NCI-H1417 treated with DMSO at 0.1 percent for 48 hours (cell line): ENCODE measurements around the gene UBE2K.
"Not testable (repeated sequence)": the region's sequence is repeated elsewhere in the genome, so short reads cannot be mapped to it uniquely, and the experiment has no call there.

Source experiments
- DNase-seq: peaks from one replicate; lab custom pipeline; 2025; lab: John Stamatoyannopoulos, UW

Gene UBE2K

DNA sequence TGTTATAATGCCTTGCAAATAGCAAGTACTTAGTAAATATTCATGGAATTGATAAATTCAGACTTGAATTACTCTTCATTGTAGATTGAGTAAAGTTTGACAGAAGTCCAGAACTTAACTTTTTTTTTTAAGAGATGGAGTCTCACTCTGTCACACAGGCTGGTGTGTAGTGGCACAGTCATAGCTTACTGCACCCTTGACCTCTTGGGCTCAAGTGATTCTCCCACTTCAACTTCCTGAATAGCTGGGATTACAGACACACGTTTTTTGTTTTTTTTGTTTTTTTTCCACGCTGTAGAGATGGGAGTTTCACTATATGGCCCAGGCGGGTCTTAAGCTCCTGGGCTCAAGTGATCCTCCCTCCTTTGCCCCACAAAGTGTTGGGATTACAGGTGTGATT lies 32.1 kb downstream of the UBE2K start:
- DNase-seq: no peak

DNA sequence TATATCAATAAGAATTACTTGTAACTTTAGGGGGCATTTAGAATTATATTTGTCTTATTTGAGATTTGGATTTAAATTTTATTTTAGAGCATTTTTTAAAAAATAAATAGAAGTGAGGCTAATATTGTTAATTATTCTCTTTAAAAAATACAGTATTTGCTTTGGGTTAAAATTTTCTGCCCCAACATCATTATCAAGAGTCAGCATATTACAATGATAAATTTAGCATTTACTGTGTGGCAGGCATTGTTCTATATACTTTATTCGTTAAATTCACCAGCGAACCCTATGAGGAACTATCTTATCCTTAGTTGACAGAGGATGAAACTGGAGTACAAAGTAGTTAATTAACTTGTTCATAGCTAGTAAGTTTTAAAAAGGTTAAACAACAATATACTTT lies 34.0 kb downstream of the UBE2K start:
- no peak for DNase-seq

DNA sequence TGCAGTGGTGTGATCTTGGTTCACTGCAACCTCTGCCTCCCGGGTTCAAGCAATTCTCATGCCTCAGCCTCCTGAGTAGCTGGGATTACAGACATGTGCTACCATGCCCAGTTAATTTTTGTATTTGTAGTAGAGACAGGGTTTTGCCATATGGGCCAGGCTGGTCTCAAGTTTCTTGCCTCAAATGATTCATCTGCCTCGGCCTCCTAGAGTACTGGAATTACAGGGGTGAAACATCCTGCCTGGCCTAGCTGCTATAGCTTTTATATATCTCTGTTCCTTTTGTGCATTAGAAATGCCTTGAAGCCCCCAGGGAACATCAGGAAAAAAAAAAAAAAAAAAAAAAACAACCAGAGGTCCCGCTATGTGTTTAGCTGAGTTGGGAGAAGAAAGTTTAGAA lies 34.8 kb downstream of the UBE2K start:
- no peak for DNase-seq

DNA sequence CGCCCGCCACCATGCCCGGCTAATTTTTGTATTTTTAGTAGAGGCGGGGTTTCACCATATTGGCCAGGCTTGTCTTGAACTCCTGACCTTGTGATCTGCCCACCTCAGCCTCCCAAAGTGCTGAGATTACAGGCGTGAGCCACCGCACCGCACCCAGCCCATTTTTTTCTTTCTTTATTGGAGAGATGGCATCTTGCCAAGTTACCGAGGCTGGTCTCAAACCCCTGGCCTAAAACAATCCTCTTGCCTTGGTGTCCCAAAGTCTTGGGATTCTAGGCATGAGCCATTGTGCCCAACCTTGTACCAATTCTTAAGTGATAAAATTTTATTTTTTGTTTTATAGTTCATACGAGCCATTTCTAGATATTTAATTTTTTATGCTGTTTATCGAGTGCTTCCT lies 41.7 kb downstream of the UBE2K start:
- not testable (repeated sequence) for DNase-seq

DNA sequence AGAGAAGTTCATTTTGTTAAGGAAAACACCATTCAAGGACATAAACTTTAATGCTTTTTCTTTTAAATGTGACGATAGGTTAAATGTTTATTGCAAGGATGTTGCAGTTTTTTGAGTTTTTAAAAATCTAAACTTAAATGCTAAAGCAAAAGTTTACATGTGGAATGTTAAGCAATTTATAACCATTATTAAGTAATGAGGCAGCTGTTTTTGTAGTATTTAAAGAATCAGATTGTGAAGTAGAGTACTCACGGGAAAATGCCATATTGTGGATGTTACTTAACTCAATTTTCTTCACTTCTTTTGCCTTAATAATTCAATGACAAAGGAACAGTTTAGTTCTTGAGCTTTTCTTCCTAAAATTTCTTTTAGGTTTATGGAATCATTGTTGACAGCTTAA lies 43.5 kb downstream of the UBE2K start:
- no peak for DNase-seq

DNA sequence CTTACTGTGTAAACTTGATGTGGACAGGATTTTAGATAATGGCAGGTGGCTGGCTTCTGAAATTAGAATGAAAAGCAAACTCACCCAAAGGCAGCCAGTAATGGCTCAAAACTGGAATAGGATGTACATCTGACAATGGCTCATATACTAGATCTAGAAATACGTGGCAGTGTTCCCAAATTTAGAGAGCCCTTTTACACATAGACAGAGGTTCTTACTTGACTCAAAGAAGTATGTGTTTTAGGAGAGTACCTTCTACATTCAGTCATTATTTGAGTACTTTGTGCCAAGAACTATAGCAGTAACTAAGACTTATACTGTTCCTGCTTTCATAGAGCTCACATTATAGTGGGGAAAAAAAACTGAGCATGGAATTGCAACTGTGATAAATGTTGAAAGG lies 48.0 kb downstream of the UBE2K start:
- no peak for DNase-seq

DNA sequence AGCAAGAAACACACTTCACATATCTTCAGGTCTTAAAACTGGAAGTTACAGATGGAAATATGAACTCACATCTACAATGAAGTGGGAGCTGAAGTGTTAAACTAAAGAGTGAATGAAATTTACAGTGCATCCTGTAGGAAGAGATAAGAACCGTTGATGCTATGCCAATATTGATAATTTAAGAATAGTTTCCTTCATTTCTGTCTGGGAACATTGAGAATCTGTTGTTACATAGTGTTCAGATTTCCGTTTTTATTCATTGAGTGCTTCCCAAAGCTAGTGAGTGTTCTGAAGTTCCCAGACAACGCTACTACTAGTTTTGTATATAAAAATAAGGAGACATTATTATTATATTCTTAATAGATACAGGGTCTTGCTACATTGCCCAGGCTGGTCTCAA lies 52.3 kb downstream of the UBE2K start:
- no peak for DNase-seq

DNA sequence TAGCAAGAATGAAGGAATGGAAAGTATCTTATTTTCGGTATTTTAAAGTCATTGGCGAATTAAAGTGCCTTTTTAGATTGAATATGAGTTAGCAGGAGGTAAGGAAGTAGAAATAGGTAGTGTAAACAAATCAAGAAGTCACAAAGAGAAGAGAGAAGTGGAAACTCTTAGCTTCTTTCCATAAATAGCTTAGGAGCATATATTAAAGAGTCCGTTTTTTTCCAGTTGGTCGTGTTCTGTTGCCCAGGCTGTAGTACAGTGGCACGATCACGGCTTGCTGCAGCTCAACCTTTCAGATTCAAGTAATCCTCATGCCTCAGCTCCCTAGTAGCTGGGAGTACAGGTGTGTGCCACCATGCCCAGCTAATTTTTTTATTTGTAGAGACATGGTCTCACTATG lies 56.4 kb downstream of the UBE2K start:
- no peak for DNase-seq

DNA sequence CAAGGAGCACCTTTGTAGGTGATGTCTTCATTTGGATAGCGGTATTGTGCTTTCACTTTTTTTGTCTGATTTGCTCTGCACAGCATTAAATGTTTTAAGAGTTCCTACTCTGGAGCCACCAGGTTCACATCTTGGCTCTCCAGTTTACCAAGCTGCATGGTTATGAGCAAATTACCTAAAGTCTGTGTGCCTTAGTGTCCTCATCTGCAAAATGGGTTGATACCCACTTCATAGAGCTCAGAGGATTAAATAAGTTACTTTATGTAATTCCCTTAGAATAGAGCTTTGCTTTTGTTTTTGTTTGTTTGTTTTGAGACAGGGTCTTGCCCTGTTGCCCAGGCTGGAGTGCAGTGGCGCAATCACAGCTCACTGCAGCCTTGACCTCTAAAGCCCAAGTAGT lies 58.2 kb downstream of the UBE2K start:
- no peak for DNase-seq

DNA sequence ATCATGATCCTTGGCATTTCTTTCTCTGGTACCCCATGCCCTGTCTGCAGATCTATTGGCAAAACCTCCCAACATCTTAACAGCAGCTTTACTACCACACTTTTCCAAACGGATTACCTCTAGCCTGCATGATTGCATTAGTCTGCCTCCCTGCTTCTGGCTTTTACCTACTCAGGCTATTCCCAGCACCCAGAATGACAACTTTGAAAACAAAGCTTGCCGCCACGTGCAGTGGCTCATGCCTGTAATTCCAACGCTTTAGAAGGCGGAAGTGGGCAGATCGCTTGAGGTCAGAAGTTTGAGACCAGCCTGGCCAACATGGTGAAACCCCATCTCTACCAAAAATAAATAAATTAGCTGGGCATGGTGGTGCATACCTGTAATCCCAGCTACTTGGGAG lies 60.2 kb downstream of the UBE2K start:
- DNase-seq: no peak

DNA sequence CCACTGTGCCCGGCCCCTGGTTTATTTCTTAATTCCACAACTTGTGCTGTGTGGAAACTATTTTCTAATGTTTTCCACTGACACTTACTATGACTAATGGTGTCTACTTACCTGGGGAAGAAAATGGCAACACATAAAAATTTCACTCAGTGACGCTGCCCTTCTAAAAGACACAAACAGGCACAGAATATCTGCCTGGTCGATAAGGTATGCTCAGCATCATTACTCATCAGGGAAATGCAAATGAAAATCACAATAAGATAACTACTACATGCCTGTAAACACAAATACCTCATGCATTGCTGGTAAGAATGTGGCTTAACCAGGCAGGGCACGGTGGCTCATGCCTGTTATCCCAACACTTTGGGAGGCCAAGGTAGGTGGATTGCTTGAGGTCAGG lies 61.6 kb downstream of the UBE2K start:
- no peak for DNase-seq

DNA sequence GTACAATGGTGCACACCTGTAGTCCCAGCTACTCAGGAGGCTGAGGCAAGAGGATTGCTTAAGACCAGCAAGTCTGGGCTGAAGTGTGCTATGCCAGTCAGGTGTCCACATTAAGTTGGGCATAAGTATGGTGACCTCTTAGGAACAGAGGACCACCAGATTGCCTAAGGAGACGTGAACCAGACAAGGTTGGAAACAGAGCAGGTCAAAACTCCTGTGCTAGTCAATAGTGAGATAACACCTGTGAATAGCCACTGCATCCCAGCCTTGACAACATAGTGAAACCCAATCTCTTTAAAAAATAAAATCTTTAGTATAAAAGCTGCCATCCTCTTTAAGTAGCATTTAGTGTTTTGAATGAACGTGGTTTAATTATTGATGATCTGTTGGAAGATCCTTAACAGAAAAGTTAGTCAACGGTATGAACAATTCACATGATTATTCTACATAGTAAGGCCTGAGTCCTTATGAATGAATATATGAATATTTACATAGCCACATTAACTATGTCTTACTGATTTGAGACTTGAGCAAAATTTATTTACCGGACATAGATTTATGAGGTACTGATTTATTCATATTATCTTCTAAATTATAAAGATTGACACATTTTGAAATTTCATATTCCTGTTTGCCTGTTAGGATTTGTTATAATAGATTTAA lies 63.2 kb downstream of the UBE2K start:
- DNase-seq: no peak

DNA sequence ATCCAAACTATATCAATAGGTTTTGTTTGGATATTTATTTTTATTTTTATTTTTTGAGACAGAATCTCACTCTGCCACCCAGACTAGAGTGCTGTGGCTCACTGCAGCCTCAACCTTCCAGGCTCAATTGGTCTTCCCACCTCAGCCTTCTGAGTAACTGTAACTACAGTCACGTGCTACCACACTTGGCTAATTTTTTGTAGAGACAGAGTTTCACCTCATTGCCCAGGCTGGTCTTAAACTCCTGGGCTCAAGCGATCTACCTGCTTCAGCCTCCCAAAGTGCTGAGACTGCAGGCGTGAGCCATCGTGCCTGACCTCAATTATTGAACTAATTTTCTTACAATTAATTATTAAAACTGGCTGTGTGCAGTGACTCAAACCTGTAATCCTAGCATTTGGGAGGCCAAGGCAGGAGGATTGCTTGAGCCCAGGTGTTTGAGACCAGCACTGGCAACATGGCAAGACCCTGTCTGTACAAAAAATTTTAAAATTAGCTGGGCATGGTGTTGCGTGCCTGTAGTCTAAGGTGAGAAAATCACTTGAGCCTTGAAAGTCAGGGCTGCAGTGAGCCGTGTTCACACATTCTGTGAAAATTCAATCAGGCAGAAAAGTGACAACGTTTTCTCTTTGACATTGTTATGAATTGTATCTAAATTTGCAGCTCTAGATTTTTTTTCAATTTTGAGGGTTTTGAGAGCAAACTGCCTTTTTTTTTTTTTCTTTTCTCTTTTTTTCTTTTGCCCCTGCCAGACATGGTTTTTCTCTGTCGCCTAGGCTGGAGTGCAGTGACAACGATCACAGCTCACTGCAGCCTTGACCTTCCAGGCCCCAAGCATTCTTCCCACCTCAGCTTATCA lies 66.0 kb downstream of the UBE2K start:
- DNase-seq: no peak

DNA sequence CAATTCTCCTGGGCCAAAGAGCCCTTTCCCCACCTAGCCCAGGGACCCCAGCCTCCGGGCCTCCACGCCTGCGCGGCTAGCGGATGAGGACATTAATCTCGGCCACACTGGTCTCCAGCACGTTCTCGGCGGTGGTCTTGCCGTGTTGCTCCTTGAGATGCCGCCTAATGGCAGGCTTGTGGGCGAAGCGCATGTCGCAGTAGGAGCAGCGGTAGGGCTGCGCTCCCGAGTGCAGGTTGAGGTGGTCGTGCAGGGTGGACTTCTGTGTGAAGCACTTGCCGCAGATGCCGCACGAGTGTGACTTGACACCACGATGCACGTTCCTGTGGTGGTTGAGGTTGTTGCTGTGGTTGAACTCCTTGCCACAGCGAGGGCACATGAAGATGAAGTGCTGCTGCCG lies 72.1 kb downstream of the UBE2K start:
- no peak for DNase-seq

DNA sequence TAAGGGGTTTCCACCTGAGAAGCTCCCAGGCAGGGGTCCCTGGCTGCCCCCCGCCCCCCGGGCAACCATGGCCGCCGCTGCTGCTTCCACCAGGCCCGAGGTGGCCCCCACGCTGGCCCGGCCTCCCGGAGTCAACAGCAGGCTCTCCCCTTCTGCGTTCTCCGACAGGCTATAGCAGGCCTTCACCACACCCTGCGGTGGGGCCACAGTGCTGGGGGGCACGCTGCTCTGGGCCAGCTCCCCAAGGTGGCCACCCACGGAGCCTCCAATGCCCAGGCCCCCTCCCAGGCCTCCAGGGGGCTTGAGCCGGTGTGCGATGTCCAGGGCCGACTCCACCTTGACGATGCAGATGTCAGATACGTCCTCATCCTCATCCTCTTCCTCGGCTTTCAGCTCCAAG lies 72.5 kb downstream of the UBE2K start:
- no peak for DNase-seq

DNA sequence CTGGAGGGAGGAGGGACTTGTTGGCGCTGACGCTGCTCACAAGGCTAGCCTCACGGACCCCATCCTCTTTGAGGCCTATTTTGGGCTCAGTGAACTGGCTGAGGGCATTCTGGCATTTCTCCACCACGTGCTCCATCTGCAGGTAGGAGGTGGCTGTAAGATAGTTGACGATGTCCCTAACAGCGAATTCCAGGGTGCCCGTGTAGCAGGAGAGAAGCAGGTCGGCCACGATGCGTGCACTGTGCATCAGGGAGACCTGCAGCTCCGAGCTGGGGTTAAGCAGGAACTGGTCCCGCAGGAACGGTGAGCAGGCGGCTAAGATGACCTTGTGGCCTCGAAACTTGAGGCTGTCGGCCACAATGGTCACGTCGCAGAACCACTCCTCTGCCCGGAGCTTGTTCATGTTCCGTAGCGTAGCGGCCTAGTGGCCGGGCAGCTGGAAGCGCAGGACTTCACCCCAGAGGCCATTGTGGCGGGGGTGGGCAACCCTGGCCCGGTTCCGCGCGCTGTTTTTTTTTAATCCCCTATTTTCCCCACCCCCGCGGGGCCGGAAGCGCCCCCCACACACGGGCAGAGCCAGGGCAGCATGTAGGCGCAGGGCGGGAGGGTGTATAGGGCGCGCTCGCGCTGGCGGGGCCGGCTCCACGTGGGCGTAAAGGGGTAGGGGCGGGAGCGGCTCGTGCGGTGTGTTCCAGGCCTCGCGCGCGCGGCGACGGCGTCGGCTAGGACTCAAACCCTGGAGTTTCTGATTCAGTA lies 73.2 kb downstream of the UBE2K start:
- DNase-seq: no peak

DNA sequence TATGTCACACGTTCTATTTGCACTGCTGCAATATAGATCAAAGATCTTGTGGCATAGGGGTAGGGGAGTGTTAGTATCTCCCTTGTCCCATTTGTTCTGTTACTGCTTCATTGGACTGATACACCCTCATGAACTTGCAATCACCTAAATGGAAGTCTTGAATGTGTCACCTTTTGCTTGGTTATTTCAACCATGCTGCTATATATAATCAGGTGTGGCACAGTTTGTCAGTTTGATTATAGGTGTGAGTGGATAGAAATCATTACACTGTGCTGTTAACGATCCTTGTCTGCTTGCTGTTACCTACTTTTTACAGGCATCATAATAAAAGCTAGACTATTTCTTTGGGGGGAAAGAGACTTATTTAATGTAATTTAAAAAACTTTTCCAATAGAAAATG lies 84.1 kb downstream of the UBE2K start:
- not testable (repeated sequence) for DNase-seq

DNA sequence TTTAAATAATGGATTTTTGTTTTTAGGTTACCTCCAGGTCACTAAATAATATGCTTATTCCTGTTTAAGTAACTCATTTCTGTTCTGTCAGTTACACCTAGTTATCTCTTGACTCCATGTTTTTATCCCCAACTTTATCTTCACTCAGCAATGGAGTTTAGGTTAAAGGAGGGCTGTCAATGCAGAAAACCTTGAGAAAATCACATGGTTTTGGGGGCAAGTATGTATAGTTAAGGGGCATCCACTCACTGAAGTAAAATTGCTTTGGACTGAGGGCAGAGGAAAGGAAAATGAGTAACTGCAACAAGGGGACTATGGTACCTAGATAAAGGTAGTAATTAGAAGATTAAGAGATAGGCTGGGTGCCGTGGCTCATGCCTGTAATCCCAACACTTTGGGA lies 87.1 kb downstream of the UBE2K start:
- no peak for DNase-seq

DNA sequence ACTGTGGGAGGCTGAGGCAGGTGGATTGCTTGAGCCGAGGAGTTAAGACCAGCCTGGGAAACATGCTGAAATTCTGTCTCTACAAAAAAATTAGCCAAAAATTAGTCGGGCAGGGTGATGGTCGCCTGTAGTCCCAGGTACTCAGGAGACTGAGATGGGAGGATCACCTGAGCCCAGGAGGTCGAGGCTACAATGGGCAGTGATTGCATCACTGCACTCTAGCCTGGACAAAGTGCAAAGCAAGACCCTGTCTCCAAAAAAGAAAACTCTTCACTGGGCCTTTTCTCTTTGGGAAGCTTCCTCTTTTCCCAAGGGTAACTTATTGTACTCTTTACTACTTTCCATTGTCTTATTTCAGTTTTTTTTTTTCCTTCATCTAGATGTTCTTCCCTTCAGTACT lies 88.9 kb downstream of the UBE2K start:
- DNase-seq: no peak

DNA sequence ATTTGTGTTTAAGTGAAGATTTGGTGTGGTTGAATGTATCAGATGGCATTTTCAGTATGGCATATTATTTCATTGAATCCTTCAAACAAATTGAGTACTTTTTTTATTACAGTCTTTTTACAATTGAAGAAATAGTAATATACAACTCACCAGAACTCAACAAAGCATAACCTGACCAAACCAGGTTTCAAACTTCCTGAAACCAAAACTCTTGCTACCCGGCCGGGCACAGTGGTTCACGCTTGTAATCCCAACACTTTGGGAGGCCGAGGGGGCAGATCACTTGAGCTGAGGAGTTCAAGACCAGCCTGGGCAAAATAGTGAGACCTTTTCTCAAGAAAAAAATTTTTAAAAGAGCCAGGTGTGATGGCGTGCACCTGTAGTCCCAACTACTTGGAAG lies 94.2 kb downstream of the UBE2K start:
- DNase-seq: no peak

DNA sequence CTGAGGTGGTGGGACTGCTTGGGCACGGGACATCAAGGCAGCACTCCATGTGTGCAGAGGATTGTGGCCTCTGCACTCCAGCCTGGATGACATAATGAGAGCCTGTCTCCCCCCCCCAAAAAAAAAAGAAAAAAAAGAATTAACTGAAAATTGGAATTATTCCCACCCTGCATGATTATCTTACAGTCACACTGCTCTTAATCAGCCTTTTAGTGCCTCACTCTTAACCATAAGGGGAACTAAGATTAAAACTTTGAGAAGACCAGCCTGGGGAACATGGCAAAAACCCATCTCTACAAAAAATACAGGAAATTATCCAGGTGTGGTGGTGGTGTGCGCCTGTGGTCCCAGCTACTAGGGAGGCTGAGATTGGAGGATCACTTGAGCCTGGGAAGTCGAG lies 94.6 kb downstream of the UBE2K start:
- no peak for DNase-seq

DNA sequence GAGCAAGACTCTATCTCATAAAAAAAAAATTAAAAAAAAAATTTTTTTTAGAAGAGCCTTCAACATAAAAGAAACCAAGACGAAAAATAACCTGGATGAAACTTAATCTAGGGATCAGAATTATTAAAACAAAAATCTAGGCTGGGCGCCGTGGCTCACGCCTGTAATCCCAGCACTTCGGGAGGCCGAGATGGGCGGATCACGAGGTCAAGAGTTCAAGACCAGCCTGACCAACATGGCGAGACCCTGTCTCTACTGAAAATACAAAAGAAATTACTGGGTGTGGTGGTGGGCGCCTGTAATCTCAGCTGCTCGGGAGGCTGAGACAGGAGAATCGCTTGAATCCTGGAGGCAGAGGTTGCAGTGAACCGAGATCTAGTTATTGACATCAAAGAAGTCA lies 95.0 kb downstream of the UBE2K start:
- not testable (repeated sequence) for DNase-seq

DNA sequence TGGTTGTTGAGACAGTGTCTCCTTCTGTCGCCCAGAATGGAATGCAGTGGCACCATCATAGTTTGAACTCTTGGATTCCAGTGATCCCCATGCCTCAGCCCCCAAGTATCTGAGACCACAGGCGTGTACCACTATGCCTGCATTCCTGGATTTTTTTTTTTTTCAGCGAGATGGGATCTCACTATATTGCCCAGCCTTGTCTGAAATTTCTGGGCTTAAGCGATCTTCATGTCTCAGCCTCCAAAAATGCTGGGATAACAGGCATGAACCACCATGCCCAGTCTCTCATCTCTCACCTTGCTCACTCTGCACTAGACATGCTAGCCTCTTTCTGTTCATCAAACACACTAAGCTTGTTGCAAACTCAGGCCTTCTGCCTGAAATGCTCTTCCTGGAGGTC lies 104.1 kb downstream of the UBE2K start:
- DNase-seq: no peak
